Muscle of leg (tissue), 11 donors: Measurements from ENCODE around the gene GSTP1. TPM values are rescaled to one million over a fixed set of nuclear protein-coding genes. Genes with fewer than 3 reads are reported as not detected.
"Not testable (repeated sequence)": the region's sequence is repeated elsewhere in the genome, so short reads cannot be mapped to it uniquely, and the experiment has no call there.

Experiments used
- DNase-seq: peaks from one replicate; pipeline ENCODE4 v3.0.0; 2013
- H3K27ac ChIP-seq: one replicate; pipeline ENCODE4 v1.5.1; 2013; ENCODE audit warnings: mild to moderate bottlenecking, low read length, control low read depth
- H3K27me3 ChIP-seq: one replicate; pipeline ENCODE4 v1.6.1; 2013; ENCODE audit warnings: low read length; ENCODE audit not compliant: control insufficient read depth, insufficient read depth
- H3K36me3 ChIP-seq: one replicate; pipeline ENCODE4 v1.6.1; 2013; ENCODE audit warnings: low read length; ENCODE audit not compliant: control insufficient read depth, insufficient read depth
- H3K4me1 ChIP-seq: one replicate; pipeline ENCODE4 v1.6.1; 2013; ENCODE audit warnings: low read length; ENCODE audit not compliant: control insufficient read depth, insufficient read depth
- H3K4me3 ChIP-seq: one replicate; pipeline ENCODE4 v1.5.1; 2013; ENCODE audit warnings: low read length, control low read depth
- H3K9me3 ChIP-seq: replicated peaks from 2 replicates; pipeline ENCODE4 v1.6.1; 2013; ENCODE audit warnings: low read depth, low read length; ENCODE audit not compliant: control insufficient read depth
- WGBS: methylation state at CpG from one replicate; pipeline ENCODE4 v1.1.5; 2013; ENCODE audit warnings: missing lambda C conversion rate; ENCODE audit not compliant: insufficient coverage; 5-methylcytosine and 5-hydroxymethylcytosine counted together
- polyA plus RNA-seq, 8 donors: library from polyadenylated mRNA; unstranded; fragments of 120-200 nt; gene quantifications; one replicate each; pipeline versions ENCODE4 v1.2.1 to v1.2.3, GENCODE V29; 2013; ENCODE audit warnings: inconsistent platforms in 1 of 8, low replicate concordance in 1 of 8; ENCODE audit not compliant: insufficient read length in 8 of 8, insufficient read depth in 1 of 8
- total RNA-seq: library from RNA; stranded (reverse); fragments of 120-200 nt; gene quantifications from one replicate; pipeline ENCODE4 v1.2.4, GENCODE V29; 2013

The GSTP1 gene
- total and polyA plus RNA-seq, 9 donors, result 232 to 335 (median 277) TPM

GRCh38 chr11:67618901-67619659, 35.5 kb downstream of the GSTP1 start:
- not testable (repeated sequence) for H3K9me3 ChIP-seq, H3K36me3 ChIP-seq, H3K27ac ChIP-seq, DNase-seq, H3K4me3 ChIP-seq
- peaks cover 11% of the 10 kb centered on the region for H3K4me1 ChIP-seq
- 86% methylated on average over 16 of the region's 40 CpGs for WGBS
- H3K27me3 ChIP-seq, result peaks cover 20% of the 10 kb centered on the region

GRCh38 chr11:67619683-67620618, 36.3 kb downstream of the GSTP1 start:
- not testable (repeated sequence) for H3K4me1 ChIP-seq, DNase-seq, H3K36me3 ChIP-seq, H3K4me3 ChIP-seq, H3K9me3 ChIP-seq, H3K27ac ChIP-seq
- 87% methylated on average over 24 of the region's 33 CpGs for WGBS
- H3K27me3 ChIP-seq, result peaks cover 20% of the 10 kb centered on the region

GRCh38 chr11:67620621-67621020, 37.0 kb downstream of the GSTP1 start:
- not testable (repeated sequence) for H3K27ac ChIP-seq, H3K9me3 ChIP-seq, H3K4me3 ChIP-seq, DNase-seq, H3K36me3 ChIP-seq, H3K4me1 ChIP-seq
- WGBS, result 86% methylated on average over 9 of the region's 13 CpGs
- peaks cover 14% of the 10 kb centered on the region for H3K27me3 ChIP-seq

GRCh38 chr11:67621928-67622327, 38.3 kb downstream of the GSTP1 start:
- WGBS, result no CpG with 5 or more reads among the region's 3 CpGs
- H3K27ac ChIP-seq, H3K36me3 ChIP-seq, H3K9me3 ChIP-seq, H3K4me1 ChIP-seq, DNase-seq, H3K4me3 ChIP-seq, H3K27me3 ChIP-seq: not testable (repeated sequence)

- H3K4me3 ChIP-seq, H3K27ac ChIP-seq, H3K9me3 ChIP-seq, H3K4me1 ChIP-seq, DNase-seq, H3K36me3 ChIP-seq, H3K27me3 ChIP-seq: not testable (repeated sequence)
- WGBS, result 72% methylated on average over 4 of the region's 7 CpGs
Measured at GRCh38 chr11:67622905-67623304, 39.3 kb downstream of the GSTP1 start.

- H3K4me1 ChIP-seq, H3K27me3 ChIP-seq, H3K27ac ChIP-seq, DNase-seq, H3K4me3 ChIP-seq, H3K36me3 ChIP-seq, H3K9me3 ChIP-seq: not testable (repeated sequence)
- 80% methylated on average over 1 of the region's 1 CpG for WGBS
Measured at GRCh38 chr11:67623795-67624194, 40.2 kb downstream of the GSTP1 start.

- 85% methylated on average over 8 of the region's 10 CpGs for WGBS
- not testable (repeated sequence) for H3K27me3 ChIP-seq, H3K4me3 ChIP-seq, H3K27ac ChIP-seq, H3K36me3 ChIP-seq, H3K9me3 ChIP-seq, DNase-seq
- peaks cover 14% of the 10 kb centered on the region for H3K4me1 ChIP-seq
Measured at GRCh38 chr11:67626131-67626833, 42.7 kb downstream of the GSTP1 start.

- 71% methylated on average over 5 of the region's 10 CpGs for WGBS
- peaks cover 14% of the 10 kb centered on the region for H3K4me1 ChIP-seq
- H3K4me3 ChIP-seq, result no peak overlapping the region
- H3K9me3 ChIP-seq, result no peaks in the 10 kb centered on the region
- H3K27me3 ChIP-seq, result no peaks in the 10 kb centered on the region
- no peak for DNase-seq
- no peak overlapping the region for H3K27ac ChIP-seq
- no peaks in the 10 kb centered on the region for H3K36me3 ChIP-seq
Measured at GRCh38 chr11:67626970-67627369, 43.4 kb downstream of the GSTP1 start.

- H3K27me3 ChIP-seq, result no peaks in the 10 kb centered on the region
- H3K27ac ChIP-seq, result no peak overlapping the region
- WGBS, result 82% methylated on average over 4 of the region's 6 CpGs
- DNase-seq, result no peak
- H3K4me1 ChIP-seq, result peaks cover 14% of the 10 kb centered on the region
- H3K4me3 ChIP-seq, result no peak overlapping the region
- H3K9me3 ChIP-seq, result no peaks in the 10 kb centered on the region
- H3K36me3 ChIP-seq, result no peaks in the 10 kb centered on the region
Measured at GRCh38 chr11:67627441-67627811, 43.8 kb downstream of the GSTP1 start.
